GM12878 (cell line): ENCODE results near the gene CFAP99. TPM values are rescaled to one million over a fixed set of nuclear protein-coding genes. Genes with fewer than 3 reads are reported as not detected.

Experiments
- ATAC-seq: fragments of 200-7000 bp; cut with Tn5 transposase; 3 replicates; pipeline ENCODE4 v1.9.1; 2020; ENCODE audit warnings: mild to moderate bottlenecking, moderate library complexity
- BruUV-seq: library from RNA; stranded (reverse); fragments of 400-500 nt; replicated peaks from 2 replicates; lab custom pipeline; 2021; lab: Mats Ljungman, UMichigan
- CTCF ChIA-PET: fragments of 300-600 bp; sonication (Branson Sonifier 250); formaldehyde crosslinking; extraction: SDS; loops from one replicate; lab custom pipeline; 2021; ENCODE audit warnings: inconsistent platforms; lab: Yijun Ruan, JAX
- POLR2A ChIA-PET: fragments of 350-600 bp; formaldehyde crosslinking; extraction: SDS; loops from one replicate; lab custom pipeline; 2021; ENCODE audit warnings: inconsistent platforms; lab: Charles Lee
- RAD21 ChIA-PET: fragments of 300-600 bp; sonication (Branson Sonifier 250); formaldehyde crosslinking; loops from one replicate; lab custom pipeline; 2023; ENCODE audit warnings: antibody characterized with exemption; ENCODE audit not compliant: unreplicated experiment; lab: Charles Lee
- SMC1A ChIA-PET: fragments of 300-600 bp; sonication (Branson Sonifier 250); formaldehyde crosslinking; loops from one replicate; lab custom pipeline; 2023; ENCODE audit not compliant: unreplicated experiment, uncharacterized antibody; lab: Charles Lee
- DNase-seq: peaks from one replicate; pipeline ENCODE4 v3.0.0-alpha.2; 2011; ENCODE audit warnings: low read depth, low spot score
- FAIRE-seq: peaks from 3 replicates; lab custom pipeline; 2011; peaks lifted over from hg19 to GRCh38; lab: Jason Lieb, UNC
- H2AFZ ChIP-seq: 2 replicates; pipeline ENCODE4 v1.6.0; 2011; ENCODE audit warnings: low read depth, low read length, control low read depth; ENCODE audit not compliant: control insufficient read depth
- H3K27ac ChIP-seq: 2 replicates; pipeline ENCODE4 v1.5.1; 2011; ENCODE audit warnings: control low read depth; ENCODE audit not compliant: control insufficient read depth, insufficient read depth
- H3K27me3 ChIP-seq, 2 experiments: replicated peaks in 1 of 2; 2 replicates each; pipeline versions ENCODE4 v1.6.0 to v1.6.1; 2011; ENCODE audit warnings: low read length in 1 of 2; ENCODE audit not compliant: control insufficient read depth in 2 of 2, insufficient read depth in 2 of 2
- H3K36me3 ChIP-seq, 2 experiments: 2 replicates each; pipeline ENCODE4 v1.5.1; 2011; ENCODE audit warnings: low read length in 1 of 2; ENCODE audit not compliant: control insufficient read depth in 2 of 2, insufficient read depth in 2 of 2
- H3K4me1 ChIP-seq: 2 replicates; pipeline ENCODE4 v1.6.1; 2011; ENCODE audit warnings: mild to moderate bottlenecking, low read length, moderate library complexity, mixed read lengths; ENCODE audit not compliant: control insufficient read depth, insufficient read depth
- H3K4me2 ChIP-seq: 2 replicates; pipeline ENCODE4 v1.6.0; 2011; ENCODE audit warnings: control low read depth; ENCODE audit not compliant: control insufficient read depth, insufficient read depth
- H3K4me3 ChIP-seq: fragments of 200-600 bp; sonication (generic); 2 replicates; pipeline ENCODE4 v1.5.1; 2016
- H3K79me2 ChIP-seq: 2 replicates; pipeline ENCODE4 v1.6.0; 2011; ENCODE audit warnings: low read length; ENCODE audit not compliant: control insufficient read depth, insufficient read depth
- H3K9ac ChIP-seq: 2 replicates; pipeline ENCODE4 v1.8.0; 2011; ENCODE audit warnings: low read length, control low read depth, mixed read lengths; ENCODE audit not compliant: control insufficient read depth, insufficient read depth
- H3K9me3 ChIP-seq: replicated peaks from 3 replicates; pipeline ENCODE4 v1.5.1; 2011; ENCODE audit warnings: mild to moderate bottlenecking, low read length; ENCODE audit not compliant: control insufficient read depth, insufficient read depth
- H4K20me1 ChIP-seq: 2 replicates; pipeline ENCODE4 v1.6.0; 2011; ENCODE audit not compliant: control insufficient read depth, insufficient read depth
- KLF5 ChIP-seq: fragments of 450-650 bp; IDR thresholded peaks from 2 replicates; pipeline ENCODE4 v1.6.1; 2014; ENCODE audit warnings: mild to moderate bottlenecking; ENCODE audit not compliant: partially characterized antibody
- TARDBP ChIP-seq: IDR thresholded peaks from 2 replicates; pipeline ENCODE4 v1.6.1; 2016; ENCODE audit warnings: borderline replicate concordance
- WGBS: methylation state at CpG from one replicate; pipeline ENCODE4 v1.1.6; 2016; ENCODE audit warnings: low lambda C conversion rate; ENCODE audit not compliant: insufficient replicate concordance, insufficient coverage; ENCODE audit errors: missing lambda C conversion rate; 5-methylcytosine and 5-hydroxymethylcytosine counted together
- in situ Hi-C: fragments of 300-500 bp; cut with MboI; formaldehyde crosslinking; loops from 9 replicates; pipeline ENCODE4 v1.14.3; 2018; ENCODE audit warnings: mixed read lengths
- intact Hi-C: fragments of 100-400 bp; cut with micrococcal nuclease; formaldehyde crosslinking; loops from one replicate; pipeline ENCODE4 v1.14.2; 2022; ENCODE audit not compliant: unreplicated experiment
- polyA plus RNA-seq, 11 experiments: library from polyadenylated mRNA; depleted of rRNA in 4 of 11; unstranded in 6 of 11; stranded (reverse) in 5 of 11; fragments of >200 nt; fragmentation: Nextera tagmentation in 4 of 11; fragmentation: Illumina TruSeq in 1 of 11; extraction: Ambion mirVana in 4 of 11; extraction: Trizol in 1 of 11; gene quantifications; 1 replicate in 1 of 11; 2 replicates in 10 of 11; pipeline versions ENCODE4 v1.2.1 to v1.2.3, GENCODE V29; 2011 to 2016; ENCODE audit warnings: inconsistent platforms in 2 of 11, missing spikeins in 2 of 11, low read depth in 1 of 11
- total RNA-seq, 4 experiments: library from RNA; depleted of rRNA in 3 of 4; stranded (reverse); fragments of >200 nt in 3 of 4; fragmentation: Illumina TruSeq in 1 of 4; extraction: Trizol in 1 of 4; gene quantifications; 2 replicates each; pipeline versions ENCODE4 v1.2.1 to v1.2.3, GENCODE V29; 2013 to 2021
- TF ChIP-seq, protein P1 (sequence below): fragments of 450-650 bp; IDR thresholded peaks from 2 replicates; pipeline ENCODE4 v1.6.1; 2016; ENCODE audit warnings: mild to moderate bottlenecking, moderate library complexity, borderline replicate concordance

CFAP99 gene
- total and polyA plus RNA-seq, 10 of the 15 experiments (the other 5 are each of a cell fraction or from before 2014, with no cell fraction given) = not detected

DNA sequence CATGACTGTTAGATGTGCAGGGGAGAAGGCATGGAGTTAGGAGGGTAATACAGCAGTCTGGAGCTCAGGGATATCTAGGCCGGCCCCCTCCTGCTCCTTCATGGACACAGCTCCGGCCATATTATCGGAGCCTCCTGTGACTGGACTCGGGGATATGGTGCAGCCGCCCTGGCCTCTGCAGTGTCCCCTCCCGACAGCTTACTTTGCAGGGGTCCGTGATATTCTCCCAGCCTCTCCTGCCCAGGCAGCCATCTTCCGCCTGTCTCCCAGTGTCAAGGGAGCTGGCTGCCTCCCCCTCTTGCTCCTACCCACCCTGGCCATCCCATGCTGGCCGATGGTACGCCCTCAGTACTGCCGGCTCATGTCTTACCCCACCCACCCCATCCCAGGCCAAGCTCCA, 30.3 kb downstream of the CFAP99 start:
- ChIA-PET CTCF (interaction anchor here (0.5 to 1.5 kb wide), 3 partner anchors 9 to 577 kb away, joined by 3 read pairs; no protein-coding TSS in a partner anchor), RAD21 (interaction anchor here (1.0 kb wide), 1 partner anchor 86 kb away, joined by 3 read pairs; no protein-coding TSS in a partner anchor), SMC1A (interaction anchor here (0.9 to 1.4 kb wide), 2 partner anchors 13 to 229 kb away, joined by 3 read pairs; no protein-coding TSS in a partner anchor), POLR2A (no interaction called here)
- H3K27me3 ChIP-seq = no peaks in the 10 kb centered on the region; a peak in 2 of 4 replicates
- no TSS peak for BruUV-seq
- no peaks in the 10 kb centered on the region for H4K20me1 ChIP-seq
- intact Hi-C loops = no loop called here
- ATAC-seq = no peak
- H3K9ac ChIP-seq = no peak overlapping the region
- H2AFZ ChIP-seq = no peak overlapping the region
- TF ChIP-seq, protein P1, sequence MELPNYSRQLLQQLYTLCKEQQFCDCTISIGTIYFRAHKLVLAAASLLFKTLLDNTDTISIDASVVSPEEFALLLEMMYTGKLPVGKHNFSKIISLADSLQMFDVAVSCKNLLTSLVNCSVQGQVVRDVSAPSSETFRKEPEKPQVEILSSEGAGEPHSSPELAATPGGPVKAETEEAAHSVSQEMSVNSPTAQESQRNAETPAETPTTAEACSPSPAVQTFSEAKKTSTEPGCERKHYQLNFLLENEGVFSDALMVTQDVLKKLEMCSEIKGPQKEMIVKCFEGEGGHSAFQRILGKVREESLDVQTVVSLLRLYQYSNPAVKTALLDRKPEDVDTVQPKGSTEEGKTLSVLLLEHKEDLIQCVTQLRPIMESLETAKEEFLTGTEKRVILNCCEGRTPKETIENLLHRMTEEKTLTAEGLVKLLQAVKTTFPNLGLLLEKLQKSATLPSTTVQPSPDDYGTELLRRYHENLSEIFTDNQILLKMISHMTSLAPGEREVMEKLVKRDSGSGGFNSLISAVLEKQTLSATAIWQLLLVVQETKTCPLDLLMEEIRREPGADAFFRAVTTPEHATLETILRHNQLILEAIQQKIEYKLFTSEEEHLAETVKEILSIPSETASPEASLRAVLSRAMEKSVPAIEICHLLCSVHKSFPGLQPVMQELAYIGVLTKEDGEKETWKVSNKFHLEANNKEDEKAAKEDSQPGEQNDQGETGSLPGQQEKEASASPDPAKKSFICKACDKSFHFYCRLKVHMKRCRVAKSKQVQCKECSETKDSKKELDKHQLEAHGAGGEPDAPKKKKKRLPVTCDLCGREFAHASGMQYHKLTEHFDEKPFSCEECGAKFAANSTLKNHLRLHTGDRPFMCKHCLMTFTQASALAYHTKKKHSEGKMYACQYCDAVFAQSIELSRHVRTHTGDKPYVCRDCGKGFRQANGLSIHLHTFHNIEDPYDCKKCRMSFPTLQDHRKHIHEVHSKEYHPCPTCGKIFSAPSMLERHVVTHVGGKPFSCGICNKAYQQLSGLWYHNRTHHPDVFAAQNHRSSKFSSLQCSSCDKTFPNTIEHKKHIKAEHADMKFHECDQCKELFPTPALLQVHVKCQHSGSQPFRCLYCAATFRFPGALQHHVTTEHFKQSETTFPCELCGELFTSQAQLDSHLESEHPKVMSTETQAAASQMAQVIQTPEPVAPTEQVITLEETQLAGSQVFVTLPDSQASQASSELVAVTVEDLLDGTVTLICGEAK = no peak
- TF ChIP-seq KLF5 = no peak
- no peak for TF ChIP-seq TARDBP
- no peak for FAIRE-seq
- no peak for DNase-seq
- whole genome bisulfite sequencing = 80% methylated on average over 8 of the region's 11 CpGs
- in situ Hi-C loops = no loop called here
- no peak overlapping the region for H3K4me2 ChIP-seq
- no peaks in the 10 kb centered on the region for H3K36me3 ChIP-seq
- no peak overlapping the region for H3K4me3 ChIP-seq
- H3K27ac ChIP-seq = no peak overlapping the region
- H3K79me2 ChIP-seq = no peaks in the 10 kb centered on the region
- H3K9me3 ChIP-seq = no peaks in the 10 kb centered on the region
- H3K4me1 ChIP-seq = no peaks in the 10 kb centered on the region
